ENCODE results near the gene GET4. TPM values are rescaled to one million over a fixed set of nuclear protein-coding genes. Genes with fewer than 3 reads are reported as not detected.
"Not testable (repeated sequence)": the region's sequence is repeated elsewhere in the genome, so short reads cannot be mapped to it uniquely, and the experiment has no call there.

The GET4 gene
- polyA plus RNA-seq, 1 donor (not counting 4 experiments of a cell fraction or from before 2014, with no cell fraction given) = 21.1 TPM

DNA sequence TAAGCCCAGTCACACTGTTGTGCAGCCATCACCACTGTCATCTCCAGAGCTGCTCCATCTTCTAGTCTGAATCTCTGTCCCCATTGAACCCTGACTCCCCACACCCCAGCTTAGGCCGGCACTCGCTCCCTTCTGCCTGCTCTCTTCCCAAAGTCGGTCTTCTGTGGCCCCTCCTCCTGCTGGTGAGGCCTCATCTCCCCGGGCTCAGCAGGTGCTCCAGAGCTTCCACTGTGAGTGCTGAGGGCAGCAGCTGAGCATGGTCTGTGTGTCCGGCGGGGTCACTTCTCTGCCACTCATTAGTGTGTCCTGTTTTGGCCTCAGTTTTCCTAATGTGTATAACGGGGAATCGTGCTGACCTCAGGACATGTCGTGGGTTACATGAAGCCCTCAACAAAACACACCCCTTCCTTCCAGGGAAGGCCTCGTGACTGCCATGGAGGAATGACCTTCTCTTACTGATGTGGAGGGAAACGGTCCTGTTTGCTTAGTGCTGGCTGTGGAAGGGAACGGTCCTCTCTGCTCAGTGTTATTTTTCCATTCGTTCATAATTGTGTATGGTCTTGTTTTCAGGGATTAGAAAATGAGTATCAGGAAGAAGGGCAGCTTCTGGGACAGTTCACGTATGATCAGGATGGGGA is 4.3 kb upstream of the GET4 start:
- H3K36me3 ChIP-seq (ENCODE audit: control insufficient read depth in 2 of 2, extremely low read depth in 1 of 2, insufficient read depth in 2 of 2, low read length in 2 of 2) = peaks cover 17 to 21% of the 10 kb centered on the region in 2 experiments
- no peak overlapping the region for H3K4me3 ChIP-seq (ENCODE audit: control insufficient read depth in 2 of 3, extremely low read depth in 1 of 3, insufficient read depth in 2 of 3, low read depth in 1 of 3, low read length in 3 of 3)
- no peaks in the 10 kb centered on the region for H4K20me1 ChIP-seq (ENCODE audit: control insufficient read depth, extremely low read depth, insufficient read depth, low read length)
- H3K27me3 ChIP-seq (ENCODE audit: control insufficient read depth, extremely low read depth, insufficient read depth, low read length) = no peaks in the 10 kb centered on the region
- TF ChIP-seq EZH2 (IDR thresholded peaks at IDR 0.05; ENCODE audit: low read length) = no peak
- TF ChIP-seq, protein P1, sequence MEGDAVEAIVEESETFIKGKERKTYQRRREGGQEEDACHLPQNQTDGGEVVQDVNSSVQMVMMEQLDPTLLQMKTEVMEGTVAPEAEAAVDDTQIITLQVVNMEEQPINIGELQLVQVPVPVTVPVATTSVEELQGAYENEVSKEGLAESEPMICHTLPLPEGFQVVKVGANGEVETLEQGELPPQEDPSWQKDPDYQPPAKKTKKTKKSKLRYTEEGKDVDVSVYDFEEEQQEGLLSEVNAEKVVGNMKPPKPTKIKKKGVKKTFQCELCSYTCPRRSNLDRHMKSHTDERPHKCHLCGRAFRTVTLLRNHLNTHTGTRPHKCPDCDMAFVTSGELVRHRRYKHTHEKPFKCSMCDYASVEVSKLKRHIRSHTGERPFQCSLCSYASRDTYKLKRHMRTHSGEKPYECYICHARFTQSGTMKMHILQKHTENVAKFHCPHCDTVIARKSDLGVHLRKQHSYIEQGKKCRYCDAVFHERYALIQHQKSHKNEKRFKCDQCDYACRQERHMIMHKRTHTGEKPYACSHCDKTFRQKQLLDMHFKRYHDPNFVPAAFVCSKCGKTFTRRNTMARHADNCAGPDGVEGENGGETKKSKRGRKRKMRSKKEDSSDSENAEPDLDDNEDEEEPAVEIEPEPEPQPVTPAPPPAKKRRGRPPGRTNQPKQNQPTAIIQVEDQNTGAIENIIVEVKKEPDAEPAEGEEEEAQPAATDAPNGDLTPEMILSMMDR (optimal IDR thresholded peaks at IDR 0.05 in 1 of 3, IDR thresholded peaks at IDR 0.05 in 1 of 3, conservative IDR thresholded peaks at IDR 0.05 in 1 of 3; ENCODE audit: extremely low read depth in 1 of 3, insufficient read depth in 2 of 3, low read length in 3 of 3) = no peak
- dilution Hi-C loops (cut with MboI; ENCODE audit: extremely low pct_ligation_motif_present, low sequenced_read_pairs) = no loop called here
- DNase-seq (ENCODE audit: low read depth, low spot score) = no peak
- H2AFZ ChIP-seq (ENCODE audit: control insufficient read depth, low read length) = no peak overlapping the region
- no peak for FAIRE-seq
- H3K27ac ChIP-seq (ENCODE audit: control insufficient read depth, insufficient read depth, low read length) = no peak overlapping the region
- H3K4me2 ChIP-seq (ENCODE audit: control insufficient read depth, extremely low read depth, insufficient read depth, low read depth, low read length) = no peak overlapping the region
- peaks cover 16% of the 10 kb centered on the region for H3K4me1 ChIP-seq (ENCODE audit: control insufficient read depth, extremely low read depth, insufficient read depth, low read length)
- H3K79me2 ChIP-seq (ENCODE audit: control insufficient read depth, insufficient read depth, low read length) = peaks cover 11% of the 10 kb centered on the region
- H3K9ac ChIP-seq (ENCODE audit: control insufficient read depth, extremely low read depth, insufficient read depth, low read length) = no peak overlapping the region
- H3K9me3 ChIP-seq (ENCODE audit: control insufficient read depth, low read depth, low read length) = no peaks in the 10 kb centered on the region
- no peaks in the 10 kb centered on the region for H3K9me1 ChIP-seq (ENCODE audit: control insufficient read depth, extremely low read depth, insufficient read depth, low read length)

DNA sequence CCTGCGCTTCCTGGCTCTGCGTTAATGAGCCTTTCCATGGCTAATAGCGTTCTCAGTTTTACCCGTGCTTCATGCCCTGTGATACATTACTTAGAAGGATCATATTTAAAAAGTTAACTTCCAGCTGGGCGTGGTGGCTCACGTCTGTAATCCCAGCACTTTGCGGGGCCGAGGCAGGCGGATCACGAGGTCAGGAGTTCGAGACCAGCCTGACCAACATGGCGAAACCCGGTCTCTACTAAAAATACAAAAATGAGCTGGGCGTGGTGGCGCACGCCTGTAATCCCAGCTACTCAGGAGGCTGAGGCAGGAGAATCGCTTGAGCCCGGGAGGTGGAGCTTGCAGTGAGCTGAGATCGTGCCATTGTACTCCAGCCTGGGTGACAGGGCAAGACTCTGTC is 3.7 kb upstream of the GET4 start:
- H3K4me3 ChIP-seq (ENCODE audit: control insufficient read depth in 2 of 3, extremely low read depth in 1 of 3, insufficient read depth in 2 of 3, low read depth in 1 of 3, low read length in 3 of 3); H3K4me1 ChIP-seq (ENCODE audit: control insufficient read depth, extremely low read depth, insufficient read depth, low read length); H3K9me1 ChIP-seq (ENCODE audit: control insufficient read depth, extremely low read depth, insufficient read depth, low read length); H3K9ac ChIP-seq (ENCODE audit: control insufficient read depth, extremely low read depth, insufficient read depth, low read length); H3K27ac ChIP-seq (ENCODE audit: control insufficient read depth, insufficient read depth, low read length); DNase-seq (ENCODE audit: low read depth, low spot score); H4K20me1 ChIP-seq (ENCODE audit: control insufficient read depth, extremely low read depth, insufficient read depth, low read length); H3K4me2 ChIP-seq (ENCODE audit: control insufficient read depth, extremely low read depth, insufficient read depth, low read depth, low read length); H3K27me3 ChIP-seq (ENCODE audit: control insufficient read depth, extremely low read depth, insufficient read depth, low read length); H3K9me3 ChIP-seq (ENCODE audit: control insufficient read depth, low read depth, low read length); FAIRE-seq; H2AFZ ChIP-seq (ENCODE audit: control insufficient read depth, low read length); dilution Hi-C loops (cut with MboI; ENCODE audit: extremely low pct_ligation_motif_present, low sequenced_read_pairs): not testable (repeated sequence)
- Histone ChIP-seq H3K79me2 (ENCODE audit: control insufficient read depth, insufficient read depth, low read length) (peaks cover 13% of the 10 kb centered on the region), H3K36me3 (ENCODE audit: control insufficient read depth in 2 of 2, extremely low read depth in 1 of 2, insufficient read depth in 2 of 2, low read length in 2 of 2) (peaks cover 12 to 20% of the 10 kb centered on the region in 2 experiments)
